GM12872 (cell line): ENCODE results near the gene SLC46A1.

Experiments
- TF ChIP-seq, protein P1 (sequence below): IDR thresholded peaks from 3 replicates; pipeline ENCODE4 v1.5.1; 2011; ENCODE audit warnings: low read depth, mild to moderate bottlenecking, low read length, moderate library complexity; ENCODE audit not compliant: insufficient read depth

The SLC46A1 gene

DNA sequence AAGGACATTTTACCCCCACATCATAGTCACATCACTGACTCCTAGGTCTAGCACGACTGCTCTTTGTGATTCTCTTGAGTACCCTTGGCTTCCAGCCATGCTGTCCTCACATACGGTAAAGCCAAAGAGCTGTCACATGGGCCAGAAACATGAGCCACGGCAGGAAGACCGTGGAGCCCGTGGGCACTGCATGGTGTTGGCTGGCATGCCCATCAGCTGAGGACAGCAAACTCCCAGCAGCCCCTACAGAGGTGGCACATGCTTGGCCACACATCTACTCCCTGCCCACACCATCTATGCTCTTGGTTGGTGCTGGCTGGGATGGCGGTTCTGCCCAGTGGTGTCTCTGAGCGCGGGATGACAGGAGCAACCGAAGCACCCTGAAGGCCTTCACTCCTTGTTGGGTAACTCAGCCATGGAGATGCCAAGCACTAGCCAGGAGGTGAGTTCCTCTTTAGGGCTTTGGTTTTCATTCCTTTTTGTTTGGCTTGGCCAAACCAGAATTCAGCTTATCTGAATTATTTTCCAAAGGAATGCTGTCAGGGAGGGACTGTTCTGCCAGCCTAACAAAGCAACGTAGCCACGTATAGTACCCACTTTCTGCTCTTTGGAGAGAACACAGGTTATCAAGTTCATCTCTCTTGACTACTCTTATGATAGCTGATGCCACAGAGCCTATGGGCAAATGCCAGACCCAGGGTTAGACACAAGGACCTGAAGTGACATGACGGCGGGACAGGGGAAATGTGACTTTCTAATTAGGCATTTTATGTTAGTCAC, 60.4 kb downstream of the SLC46A1 start:
- TF ChIP-seq, protein P1, sequence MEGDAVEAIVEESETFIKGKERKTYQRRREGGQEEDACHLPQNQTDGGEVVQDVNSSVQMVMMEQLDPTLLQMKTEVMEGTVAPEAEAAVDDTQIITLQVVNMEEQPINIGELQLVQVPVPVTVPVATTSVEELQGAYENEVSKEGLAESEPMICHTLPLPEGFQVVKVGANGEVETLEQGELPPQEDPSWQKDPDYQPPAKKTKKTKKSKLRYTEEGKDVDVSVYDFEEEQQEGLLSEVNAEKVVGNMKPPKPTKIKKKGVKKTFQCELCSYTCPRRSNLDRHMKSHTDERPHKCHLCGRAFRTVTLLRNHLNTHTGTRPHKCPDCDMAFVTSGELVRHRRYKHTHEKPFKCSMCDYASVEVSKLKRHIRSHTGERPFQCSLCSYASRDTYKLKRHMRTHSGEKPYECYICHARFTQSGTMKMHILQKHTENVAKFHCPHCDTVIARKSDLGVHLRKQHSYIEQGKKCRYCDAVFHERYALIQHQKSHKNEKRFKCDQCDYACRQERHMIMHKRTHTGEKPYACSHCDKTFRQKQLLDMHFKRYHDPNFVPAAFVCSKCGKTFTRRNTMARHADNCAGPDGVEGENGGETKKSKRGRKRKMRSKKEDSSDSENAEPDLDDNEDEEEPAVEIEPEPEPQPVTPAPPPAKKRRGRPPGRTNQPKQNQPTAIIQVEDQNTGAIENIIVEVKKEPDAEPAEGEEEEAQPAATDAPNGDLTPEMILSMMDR, result no peak
